ENCODE measurements around the gene SLC16A12. TPM values are rescaled to one million over a fixed set of nuclear protein-coding genes. Genes with fewer than 3 reads are reported as not detected.

The SLC16A12 gene
- total RNA-seq, 1 experiment from 2014 or later, result not detected

DNA sequence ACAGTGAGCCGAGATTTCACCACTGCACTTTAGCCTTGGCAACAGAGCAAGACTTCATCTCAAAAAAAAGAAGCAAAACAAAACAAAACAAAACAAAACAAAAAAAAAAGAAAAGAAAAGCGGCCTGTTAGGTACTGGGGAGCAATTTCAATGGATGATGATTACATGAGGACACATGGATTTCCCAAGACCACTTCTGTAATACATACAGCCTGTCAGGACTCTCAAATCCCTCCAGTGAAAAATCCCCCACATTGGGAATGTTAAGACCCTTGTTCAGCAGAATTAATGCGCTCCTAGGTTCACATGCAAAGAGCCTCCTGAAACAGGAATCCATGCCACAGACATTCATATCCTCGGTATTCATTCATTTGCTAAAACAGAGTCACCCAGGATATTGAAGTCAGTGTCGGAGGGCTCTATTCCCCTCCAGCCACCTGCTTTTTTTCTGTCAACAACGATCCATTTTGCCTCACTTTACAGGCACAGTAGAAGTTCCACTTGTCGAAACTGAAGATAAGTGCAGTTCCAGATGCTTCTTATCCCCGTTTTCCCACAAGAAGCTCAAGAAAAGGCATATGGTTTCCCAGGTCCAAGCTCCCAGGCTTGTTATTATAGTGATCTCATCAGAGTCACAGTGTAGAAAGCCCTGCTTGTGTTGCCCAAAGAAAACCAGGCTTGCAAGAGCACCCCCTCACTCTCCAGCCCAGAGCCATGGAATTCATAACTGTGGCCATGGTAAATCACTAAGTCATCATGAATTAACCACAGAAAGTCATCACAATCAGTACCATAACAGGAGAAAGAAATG is 20.2 kb downstream of the SLC16A12 start:
- H4K20me1 ChIP-seq (ENCODE audit: insufficient read depth, low read depth, low read length), result no peaks in the 10 kb centered on the region
- no peak overlapping the region for H3K27ac ChIP-seq (ENCODE audit: low read length)
- no peak for DNase-seq
- no peak overlapping the region for H3K4me2 ChIP-seq (ENCODE audit: low read depth, low read length, poor library complexity, severe bottlenecking)
- H3K36me3 ChIP-seq (ENCODE audit: insufficient read depth, low read length), result no peaks in the 10 kb centered on the region
- no peaks in the 10 kb centered on the region for H3K4me1 ChIP-seq (ENCODE audit: low read length)
- H3K79me2 ChIP-seq (ENCODE audit: low read length), result no peaks in the 10 kb centered on the region
- no peak overlapping the region for H3K4me3 ChIP-seq (ENCODE audit: low read length)
- no peaks in the 10 kb centered on the region for H3K9me3 ChIP-seq (ENCODE audit: low read length)
- H2AFZ ChIP-seq (ENCODE audit: low read length), result no peak overlapping the region
- no peak overlapping the region for H3K9ac ChIP-seq (ENCODE audit: low read length)
- H3K9me2 ChIP-seq (replicated peaks; ENCODE audit: insufficient read depth, low read length), result no peaks in the 10 kb centered on the region
- H3K27me3 ChIP-seq (ENCODE audit: low read length), result no peaks in the 10 kb centered on the region

DNA sequence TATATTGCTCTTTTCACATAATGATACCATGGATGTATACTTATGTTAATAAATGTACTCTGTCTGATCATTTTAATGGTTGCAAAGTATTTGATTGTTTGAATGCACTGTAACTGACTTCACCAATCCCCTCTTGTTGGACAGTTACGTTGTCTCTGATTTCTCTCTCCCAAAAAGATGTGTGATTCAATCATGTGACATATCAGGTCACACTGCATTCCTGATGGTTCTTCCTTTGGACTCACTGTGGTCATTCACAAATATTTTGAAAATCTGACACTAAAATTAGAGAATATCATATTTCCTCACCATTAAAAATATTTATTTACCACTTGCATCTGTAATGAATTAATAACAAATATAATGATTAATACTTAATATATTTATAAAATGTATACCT is 22.2 kb downstream of the SLC16A12 start:
- H3K4me3 ChIP-seq (ENCODE audit: low read length), result no peak overlapping the region
- no peaks in the 10 kb centered on the region for H4K20me1 ChIP-seq (ENCODE audit: insufficient read depth, low read depth, low read length)
- no peak overlapping the region for H3K4me2 ChIP-seq (ENCODE audit: low read depth, low read length, poor library complexity, severe bottlenecking)
- no peak overlapping the region for H3K27ac ChIP-seq (ENCODE audit: low read length)
- no peak overlapping the region for H2AFZ ChIP-seq (ENCODE audit: low read length)
- H3K4me1 ChIP-seq (ENCODE audit: low read length), result no peaks in the 10 kb centered on the region
- no peaks in the 10 kb centered on the region for H3K27me3 ChIP-seq (ENCODE audit: low read length)
- no peak overlapping the region for H3K9ac ChIP-seq (ENCODE audit: low read length)
- DNase-seq, result no peak
- no peaks in the 10 kb centered on the region for H3K79me2 ChIP-seq (ENCODE audit: low read length)
- H3K9me2 ChIP-seq (replicated peaks; ENCODE audit: insufficient read depth, low read length), result no peaks in the 10 kb centered on the region
- H3K9me3 ChIP-seq (ENCODE audit: low read length), result no peaks in the 10 kb centered on the region
- H3K36me3 ChIP-seq (ENCODE audit: insufficient read depth, low read length), result no peaks in the 10 kb centered on the region

DNA sequence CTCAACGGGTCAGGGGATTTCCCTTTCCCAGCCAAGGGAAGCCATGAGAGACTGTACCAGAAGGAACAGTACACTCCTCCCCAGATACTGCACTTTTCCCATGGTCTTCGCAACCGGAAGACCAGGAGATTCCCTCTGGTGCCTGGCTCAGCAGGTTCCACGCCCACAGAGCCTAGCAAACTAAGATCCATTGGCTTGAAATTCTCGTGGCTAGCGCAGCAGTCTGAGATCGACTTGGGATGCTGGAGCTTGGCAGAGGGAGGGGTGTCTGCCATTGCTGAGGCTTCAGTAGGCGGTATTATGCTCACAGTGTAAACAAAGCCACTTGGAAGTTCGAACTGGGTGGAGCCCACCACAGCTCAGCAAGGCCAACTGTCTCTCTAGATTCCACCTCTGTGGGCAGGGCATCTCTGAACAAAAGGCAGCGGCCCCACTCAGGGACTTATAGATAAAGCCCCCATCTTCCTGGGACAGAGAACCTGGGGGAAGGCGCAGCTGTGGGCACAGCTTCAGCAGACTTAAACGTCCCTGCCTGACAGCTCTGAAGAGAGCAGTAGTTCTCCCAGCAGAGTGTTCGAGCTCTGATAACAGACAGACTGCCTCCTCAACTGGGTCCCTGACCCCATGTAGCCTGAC is 29.6 kb downstream of the SLC16A12 start:
- Histone ChIP-seq H3K79me2 (ENCODE audit: low read length) (no peaks in the 10 kb centered on the region), H3K4me1 (ENCODE audit: low read length) (no peaks in the 10 kb centered on the region), H3K4me3 (ENCODE audit: low read length) (no peak overlapping the region), H4K20me1 (ENCODE audit: insufficient read depth, low read depth, low read length) (no peaks in the 10 kb centered on the region), H3K9ac (ENCODE audit: low read length) (no peak overlapping the region), H3K36me3 (ENCODE audit: insufficient read depth, low read length) (no peaks in the 10 kb centered on the region), H3K27ac (ENCODE audit: low read length) (no peak overlapping the region), H3K27me3 (ENCODE audit: low read length) (no peaks in the 10 kb centered on the region), H2AFZ (ENCODE audit: low read length) (no peak overlapping the region), H3K9me3 (ENCODE audit: low read length) (no peaks in the 10 kb centered on the region), H3K9me2 (replicated peaks; ENCODE audit: insufficient read depth, low read length) (no peaks in the 10 kb centered on the region), H3K4me2 (ENCODE audit: low read depth, low read length, poor library complexity, severe bottlenecking) (no peak overlapping the region)
- no peak for DNase-seq

DNA sequence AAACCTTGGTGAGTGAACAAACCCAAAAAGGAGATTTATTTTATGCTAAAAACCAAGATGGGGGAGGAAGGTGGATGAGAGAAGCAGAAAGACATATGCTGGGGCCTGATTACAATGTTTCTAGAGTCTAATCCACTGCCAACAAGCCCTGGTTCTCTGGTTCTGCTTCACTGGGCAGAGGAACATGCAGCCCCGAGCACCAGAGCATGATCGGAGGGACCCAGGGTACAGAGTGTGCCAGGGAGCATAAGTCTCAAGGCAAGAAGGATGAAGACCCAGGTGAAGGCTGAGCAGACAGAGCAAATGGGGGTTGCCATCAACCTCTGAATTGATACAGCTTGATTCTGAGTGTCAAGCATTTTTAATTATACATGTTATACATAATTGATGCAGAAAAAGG is 30.7 kb downstream of the SLC16A12 start:
- DNase-seq, result no peak
- Histone ChIP-seq H3K27ac (ENCODE audit: low read length) (no peak overlapping the region), H3K9me2 (replicated peaks; ENCODE audit: insufficient read depth, low read length) (no peaks in the 10 kb centered on the region), H3K79me2 (ENCODE audit: low read length) (no peaks in the 10 kb centered on the region), H3K9ac (ENCODE audit: low read length) (no peak overlapping the region), H4K20me1 (ENCODE audit: insufficient read depth, low read depth, low read length) (no peaks in the 10 kb centered on the region), H2AFZ (ENCODE audit: low read length) (no peak overlapping the region), H3K27me3 (ENCODE audit: low read length) (no peaks in the 10 kb centered on the region), H3K4me1 (ENCODE audit: low read length) (no peaks in the 10 kb centered on the region), H3K36me3 (ENCODE audit: insufficient read depth, low read length) (no peaks in the 10 kb centered on the region), H3K4me3 (ENCODE audit: low read length) (no peak overlapping the region), H3K4me2 (ENCODE audit: low read depth, low read length, poor library complexity, severe bottlenecking) (no peak overlapping the region), H3K9me3 (ENCODE audit: low read length) (no peaks in the 10 kb centered on the region)

DNA sequence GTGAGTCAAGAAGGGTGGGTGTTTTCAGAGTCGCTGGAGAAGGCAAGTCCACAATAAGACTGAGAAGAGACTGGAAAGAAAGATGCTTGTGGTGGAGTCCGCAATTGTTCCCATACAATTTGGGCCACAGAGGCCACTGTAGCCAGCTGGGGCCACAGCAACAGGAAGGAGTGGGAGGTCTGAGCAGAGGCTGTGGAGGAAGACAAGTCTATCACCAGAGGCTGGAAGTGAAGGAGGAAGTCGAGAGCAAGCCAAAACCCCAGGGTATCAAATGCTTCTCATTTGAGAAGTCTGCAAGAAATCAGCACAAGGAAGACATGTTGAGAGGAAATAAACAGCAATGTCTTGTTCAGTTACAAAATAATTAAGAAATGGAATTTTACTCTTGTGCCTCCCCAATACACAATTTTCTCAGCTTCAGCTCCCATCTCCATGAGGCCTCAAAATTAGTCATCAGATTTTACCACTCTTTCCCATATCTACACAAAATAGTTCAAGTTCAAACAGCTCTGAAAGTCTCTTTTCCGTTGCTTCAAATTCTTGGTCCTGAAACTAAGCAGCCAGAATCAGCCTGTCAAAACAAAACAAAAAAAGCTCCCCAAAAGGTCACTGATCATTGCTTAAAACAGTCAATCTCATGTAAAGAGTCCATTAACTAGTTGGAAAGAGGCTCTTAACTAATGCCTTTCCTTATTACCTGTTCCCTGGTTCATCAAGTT is 31.6 kb downstream of the SLC16A12 start:
- no peaks in the 10 kb centered on the region for H3K4me1 ChIP-seq (ENCODE audit: low read length)
- H4K20me1 ChIP-seq (ENCODE audit: insufficient read depth, low read depth, low read length), result no peaks in the 10 kb centered on the region
- no peak overlapping the region for H3K4me3 ChIP-seq (ENCODE audit: low read length)
- no peak overlapping the region for H3K4me2 ChIP-seq (ENCODE audit: low read depth, low read length, poor library complexity, severe bottlenecking)
- DNase-seq, result no peak
- H3K9me3 ChIP-seq (ENCODE audit: low read length), result no peaks in the 10 kb centered on the region
- H3K79me2 ChIP-seq (ENCODE audit: low read length), result no peaks in the 10 kb centered on the region
- no peaks in the 10 kb centered on the region for H3K9me2 ChIP-seq (replicated peaks; ENCODE audit: insufficient read depth, low read length)
- H3K27ac ChIP-seq (ENCODE audit: low read length), result no peak overlapping the region
- H3K27me3 ChIP-seq (ENCODE audit: low read length), result no peaks in the 10 kb centered on the region
- H3K36me3 ChIP-seq (ENCODE audit: insufficient read depth, low read length), result no peaks in the 10 kb centered on the region
- H3K9ac ChIP-seq (ENCODE audit: low read length), result no peak overlapping the region
- H2AFZ ChIP-seq (ENCODE audit: low read length), result no peak overlapping the region

DNA sequence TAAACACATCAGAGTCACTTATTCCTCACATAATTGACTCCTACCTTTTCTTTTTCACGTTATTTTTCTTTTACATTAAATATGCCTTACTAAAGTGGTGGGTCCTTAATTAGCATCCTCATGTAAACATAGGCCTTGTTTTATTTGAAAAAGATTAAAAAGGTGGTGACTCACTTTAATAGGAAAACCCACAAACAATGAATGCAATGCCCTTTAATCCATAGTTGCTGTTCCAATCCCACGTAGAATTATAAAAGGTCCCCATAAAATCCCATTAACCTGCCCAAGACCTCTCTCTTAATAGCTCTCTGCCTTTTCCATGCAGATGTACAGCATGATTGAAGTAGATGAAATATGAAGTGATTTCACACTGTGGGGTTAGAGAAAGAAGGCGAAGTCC is 32.2 kb downstream of the SLC16A12 start:
- Histone ChIP-seq H3K9ac (ENCODE audit: low read length) (no peak overlapping the region), H3K27ac (ENCODE audit: low read length) (no peak overlapping the region), H3K9me3 (ENCODE audit: low read length) (no peaks in the 10 kb centered on the region), H3K79me2 (ENCODE audit: low read length) (no peaks in the 10 kb centered on the region), H4K20me1 (ENCODE audit: insufficient read depth, low read depth, low read length) (no peaks in the 10 kb centered on the region), H3K9me2 (replicated peaks; ENCODE audit: insufficient read depth, low read length) (no peaks in the 10 kb centered on the region), H3K4me1 (ENCODE audit: low read length) (no peaks in the 10 kb centered on the region), H3K27me3 (ENCODE audit: low read length) (no peaks in the 10 kb centered on the region), H3K4me3 (ENCODE audit: low read length) (no peak overlapping the region), H2AFZ (ENCODE audit: low read length) (no peak overlapping the region), H3K36me3 (ENCODE audit: insufficient read depth, low read length) (no peaks in the 10 kb centered on the region), H3K4me2 (ENCODE audit: low read depth, low read length, poor library complexity, severe bottlenecking) (no peak overlapping the region)
- DNase-seq, result no peak

DNA sequence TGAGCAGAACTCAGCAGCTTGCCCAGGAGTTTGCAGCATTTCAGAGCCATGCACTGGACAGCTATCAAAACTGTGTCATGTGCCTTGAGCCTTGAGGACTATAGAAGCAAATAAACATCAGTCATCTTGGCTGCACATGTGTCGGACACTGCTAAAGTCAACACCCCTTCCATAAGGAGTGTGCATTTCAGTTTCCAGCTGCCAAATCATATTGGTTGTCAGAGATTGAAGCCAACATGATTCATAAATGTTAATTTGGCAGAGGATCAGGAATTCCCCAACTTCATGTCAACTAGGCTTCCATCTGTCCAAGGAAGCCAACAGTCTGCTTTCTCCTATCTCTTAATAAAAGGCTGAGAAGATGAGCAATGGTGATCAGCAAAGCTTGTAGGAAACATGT is 32.8 kb downstream of the SLC16A12 start:
- no peaks in the 10 kb centered on the region for H3K4me1 ChIP-seq (ENCODE audit: low read length)
- no peak overlapping the region for H3K27ac ChIP-seq (ENCODE audit: low read length)
- H3K4me2 ChIP-seq (ENCODE audit: low read depth, low read length, poor library complexity, severe bottlenecking), result no peak overlapping the region
- no peaks in the 10 kb centered on the region for H4K20me1 ChIP-seq (ENCODE audit: insufficient read depth, low read depth, low read length)
- no peaks in the 10 kb centered on the region for H3K9me2 ChIP-seq (replicated peaks; ENCODE audit: insufficient read depth, low read length)
- H3K4me3 ChIP-seq (ENCODE audit: low read length), result no peak overlapping the region
- DNase-seq, result no peak
- H3K36me3 ChIP-seq (ENCODE audit: insufficient read depth, low read length), result no peaks in the 10 kb centered on the region
- H3K79me2 ChIP-seq (ENCODE audit: low read length), result no peaks in the 10 kb centered on the region
- H3K9me3 ChIP-seq (ENCODE audit: low read length), result no peaks in the 10 kb centered on the region
- no peak overlapping the region for H3K9ac ChIP-seq (ENCODE audit: low read length)
- H3K27me3 ChIP-seq (ENCODE audit: low read length), result no peaks in the 10 kb centered on the region
- H2AFZ ChIP-seq (ENCODE audit: low read length), result no peak overlapping the region

DNA sequence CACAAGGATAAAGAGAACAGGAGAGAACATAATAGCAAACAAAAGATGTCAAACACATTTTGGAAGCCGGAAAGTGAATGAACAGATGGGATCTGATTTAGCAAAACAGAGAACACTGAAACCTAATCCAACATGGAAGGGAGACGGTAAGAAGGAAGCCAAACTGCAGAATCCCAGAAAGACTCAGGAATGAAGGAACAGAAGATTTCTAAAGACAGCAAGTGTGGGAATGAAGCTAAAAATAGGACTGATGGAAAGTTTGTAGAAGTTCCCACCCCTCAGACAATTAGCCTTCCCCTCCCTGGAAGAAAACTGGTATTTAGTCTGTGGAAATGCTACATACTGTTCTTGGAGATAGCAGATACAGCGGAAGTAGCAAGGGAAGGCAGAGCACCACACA is 40.8 kb downstream of the SLC16A12 start:
- Histone ChIP-seq H3K9ac (ENCODE audit: low read length) (no peak overlapping the region), H3K9me2 (replicated peaks; ENCODE audit: insufficient read depth, low read length) (no peaks in the 10 kb centered on the region), H3K9me3 (ENCODE audit: low read length) (no peaks in the 10 kb centered on the region), H3K36me3 (ENCODE audit: insufficient read depth, low read length) (no peaks in the 10 kb centered on the region), H3K27me3 (ENCODE audit: low read length) (no peaks in the 10 kb centered on the region), H3K4me1 (ENCODE audit: low read length) (no peaks in the 10 kb centered on the region), H3K27ac (ENCODE audit: low read length) (no peak overlapping the region), H3K79me2 (ENCODE audit: low read length) (no peaks in the 10 kb centered on the region), H3K4me3 (ENCODE audit: low read length) (no peak overlapping the region), H3K4me2 (ENCODE audit: low read depth, low read length, poor library complexity, severe bottlenecking) (no peak overlapping the region), H4K20me1 (ENCODE audit: insufficient read depth, low read depth, low read length) (no peaks in the 10 kb centered on the region), H2AFZ (ENCODE audit: low read length) (no peak overlapping the region)
- no peak for DNase-seq
